K562 (cell line): ENCODE results near the gene COL15A1. TPM values are rescaled to one million over a fixed set of nuclear protein-coding genes. Genes with fewer than 3 reads are reported as not detected.
A peak's percentile ranks its signal among the peaks of the same experiment; 100 is the strongest.

ENCODE experiments used
- ATF4 ChIP-seq: fragments of 450-650 bp; formaldehyde crosslinking; IDR thresholded peaks from 2 replicates; pipeline ENCODE4 v1.4.0; 2022; ENCODE audit warnings: mild to moderate bottlenecking, moderate library complexity
- CHD4 ChIP-seq: fragments of 200-600 bp; sonication (generic); IDR thresholded peaks from 3 replicates; pipeline ENCODE4 v1.6.1; 2012; ENCODE audit warnings: low read depth, mild to moderate bottlenecking, mixed read lengths, low read length, inconsistent platforms; ENCODE audit not compliant: insufficient read depth, insufficient replicate concordance, poor library complexity, severe bottlenecking
- CREB5 ChIP-seq: fragments of 250-450 bp; sonication (Bioruptor Pico); IDR thresholded peaks from 2 replicates; pipeline ENCODE4 v1.5.0; 2020; ENCODE audit warnings: mild to moderate bottlenecking
- ELF4 ChIP-seq: fragments of 450-650 bp; formaldehyde crosslinking; IDR thresholded peaks from 2 replicates; pipeline ENCODE4 v1.4.0; 2022; ENCODE audit warnings: missing genetic modification characterization
- HINFP ChIP-seq: fragments of 450-650 bp; conservative IDR thresholded peaks from 2 replicates; pipeline ENCODE4 v1.6.1; 2016; ENCODE audit warnings: missing genetic modification characterization, low read depth, mild to moderate bottlenecking, control low read depth, missing compliant biosample characterization
- MYBL2 ChIP-seq, 2 experiments: fragments of 450-650 bp in 1 of 2; sonication (generic) in 1 of 2; formaldehyde crosslinking in 1 of 2; IDR thresholded peaks; 2 replicates each; pipeline versions ENCODE4 v1.6.1 to v1.8.1; 2017 to 2022; ENCODE audit warnings: borderline replicate concordance in 1 of 2, inconsistent platforms in 1 of 2, low read depth in 1 of 2, mild to moderate bottlenecking in 1 of 2, missing genetic modification reagents in 1 of 2, moderate library complexity in 1 of 2
- NONO ChIP-seq, 2 experiments: fragments of 200-400 bp in 1 of 2; fragments of 450-650 bp in 1 of 2; formaldehyde crosslinking in 1 of 2; IDR thresholded peaks; 2 replicates each; pipeline ENCODE4 v1.6.1; 2017; ENCODE audit warnings: low read depth in 2 of 2, mild to moderate bottlenecking in 2 of 2, moderate library complexity in 2 of 2, low read length in 1 of 2
- RCOR1 ChIP-seq, 2 experiments: IDR thresholded peaks; 2 replicates each; pipeline ENCODE4 v1.6.1; 2012; ENCODE audit warnings: low read depth in 2 of 2, low read length in 2 of 2, borderline replicate concordance in 1 of 2, improper control_type of control experiment in 1 of 2
- REST ChIP-seq, 2 experiments: fragments of 450-650 bp; formaldehyde crosslinking in 1 of 2; IDR thresholded peaks; 2 replicates each; pipeline versions ENCODE4 v1.4.0 to v1.6.1; 2014 to 2020; ENCODE audit warnings: mild to moderate bottlenecking in 2 of 2, borderline replicate concordance in 1 of 2, low read depth in 1 of 2
- RNF2 ChIP-seq: sonication (generic); IDR thresholded peaks from 2 replicates; pipeline ENCODE4 v1.6.1; 2016
- SAFB2 ChIP-seq: fragments of 200-400 bp; formaldehyde crosslinking; IDR thresholded peaks from 2 replicates; pipeline ENCODE4 v1.6.1; 2018; ENCODE audit warnings: borderline replicate concordance, low read length, low read depth, moderate library complexity; ENCODE audit not compliant: severe bottlenecking
- SMAD3 ChIP-seq: fragments of 450-650 bp; formaldehyde crosslinking; conservative IDR thresholded peaks from 2 replicates; pipeline ENCODE4 v1.4.0; 2020; ENCODE audit warnings: mild to moderate bottlenecking
- U2AF2 ChIP-seq: fragments of 200-400 bp; formaldehyde crosslinking; optimal IDR thresholded peaks from 2 replicates; pipeline ENCODE3; 2017; ENCODE audit warnings: low read depth, mild to moderate bottlenecking, low read length
- ZNF3 ChIP-seq: fragments of 250-450 bp; sonication (Bioruptor Pico); IDR thresholded peaks from 2 replicates; pipeline ENCODE4 v1.5.0; 2021; ENCODE audit warnings: mild to moderate bottlenecking, moderate library complexity
- ZNF584 ChIP-seq: fragments of 200-800 bp; sonication (Bioruptor generic); IDR thresholded peaks from 2 replicates; pipeline ENCODE4 v1.6.1; 2016; ENCODE audit warnings: low read depth, mild to moderate bottlenecking, missing genetic modification characterization, missing compliant biosample characterization
- polyA plus RNA-seq, 8 experiments: library from polyadenylated mRNA; depleted of rRNA in 4 of 8; stranded (reverse) in 5 of 8; unstranded in 3 of 8; fragments of >200 nt; fragmentation: Nextera tagmentation in 2 of 8; fragmentation: Illumina TruSeq in 1 of 8; extraction: Ambion mirVana in 2 of 8; extraction: Trizol in 1 of 8; gene quantifications; 2 replicates each; pipeline versions ENCODE4 v1.2.1 to v1.2.3, GENCODE V29; 2011 to 2014; ENCODE audit warnings: inconsistent platforms in 1 of 8, missing spikeins in 1 of 8
- total RNA-seq, 7 experiments: library from RNA; depleted of rRNA in 6 of 7; stranded (reverse); fragments of >200 nt in 6 of 7; fragmentation: Illumina TruSeq in 2 of 7; extraction: Trizol in 2 of 7; gene quantifications; 2 replicates each; pipeline versions ENCODE4 v1.2.1 to v1.2.3, GENCODE V29; 2011 to 2021; ENCODE audit warnings: low replicate concordance in 1 of 7

Gene COL15A1
- total and polyA plus RNA-seq, 9 of the 15 experiments (the other 6 are each of a cell fraction or from before 2014, with no cell fraction given) = 0.46 to 5.1 (median 2.6) TPM

- TF ChIP-seq CREB5 (no peak; the same call in 1 of the 2 replicates), MYBL2 (IDR thresholded peaks at IDR 0.05; ENCODE audit: low read depth) (no peak), MYBL2 (CRISPR knock-in tag; IDR thresholded peaks at IDR 0.05; ENCODE audit: borderline replicate concordance) (no peak), ZNF3 (0 out of 2 replicates have a peak, but pooled peaks have one; percentile 8), RCOR1 (IDR thresholded peaks at IDR 0.05; ENCODE audit: borderline replicate concordance in 1 of 2, low read depth in 2 of 2, low read length in 2 of 2) (peak; percentile 58 to 70), ELF4 (CRISPR knock-in tag) (0 out of 2 replicates have a peak, but pooled peaks have one; percentile 9), SMAD3 (CRISPR knock-in tag) (no peak), ZNF584 (CRISPR knock-in tag) (no peak), ATF4 (CRISPR knock-in tag) (peak; percentile 46), REST (IDR thresholded peaks at IDR 0.05; ENCODE audit: borderline replicate concordance) (no peak), REST (CRISPR knock-in tag; IDR thresholded peaks at IDR 0.05; ENCODE audit: low read depth) (no peak), RNF2 (no peak), NONO (IDR thresholded peaks at IDR 0.05; ENCODE audit: low read depth in 2 of 2, low read length in 1 of 2) (no peak), CHD4 (peak; percentile 42), SAFB2 (no peak), HINFP (0 out of 2 replicates have a peak, but pooled peaks have one; percentile 27), U2AF2 (no peak)
Measured at GRCh38 chr9:99074902-99075245, 131.2 kb downstream of the COL15A1 start (continued).
